GM04503 (cell line): Measurements from ENCODE around the gene ARHGEF16.

ENCODE experiments used
- DNase-seq: peaks from one replicate; pipeline ENCODE4 v3.0.0-alpha.2; 2012; ENCODE audit warnings: low read depth

ARHGEF16 gene

GRCh38 chr1:3502641-3503524 is 48.4 kb downstream of the ARHGEF16 start:
- DNase-seq: no peak

GRCh38 chr1:3503525-3503886 is 49.0 kb downstream of the ARHGEF16 start:
- DNase-seq: no peak

GRCh38 chr1:3504151-3504821 is 49.8 kb downstream of the ARHGEF16 start:
- peak; percentile 94 for DNase-seq

- no peak for DNase-seq
Observed at GRCh38 chr1:3504822-3505153, 50.3 kb downstream of the ARHGEF16 start.

- DNase-seq: no peak
Observed at GRCh38 chr1:3505161-3505560, 50.7 kb downstream of the ARHGEF16 start.

GRCh38 chr1:3506041-3506440 is 51.6 kb downstream of the ARHGEF16 start:
- no peak for DNase-seq

GRCh38 chr1:3506943-3507342 is 52.5 kb downstream of the ARHGEF16 start:
- DNase-seq: no peak

GRCh38 chr1:3507636-3508275 is 53.3 kb downstream of the ARHGEF16 start:
- no peak for DNase-seq

GRCh38 chr1:3508757-3509415 is 54.4 kb downstream of the ARHGEF16 start:
- DNase-seq: no peak

- DNase-seq: no peak
Observed at GRCh38 chr1:3509721-3510120, 55.3 kb downstream of the ARHGEF16 start.

GRCh38 chr1:3510136-3510955 is 55.9 kb downstream of the ARHGEF16 start:
- DNase-seq: no peak

- DNase-seq: no peak
Observed at GRCh38 chr1:3510956-3511250, 56.4 kb downstream of the ARHGEF16 start.

GRCh38 chr1:3511306-3511705 is 56.8 kb downstream of the ARHGEF16 start:
- DNase-seq: no peak

GRCh38 chr1:3511856-3512255 is 57.4 kb downstream of the ARHGEF16 start:
- no peak for DNase-seq

- DNase-seq: no peak
Observed at GRCh38 chr1:3514404-3514803, 59.9 kb downstream of the ARHGEF16 start.

GRCh38 chr1:3515272-3515671 is 60.8 kb downstream of the ARHGEF16 start:
- DNase-seq: no peak

GRCh38 chr1:3515774-3516480 is 61.5 kb downstream of the ARHGEF16 start:
- no peak for DNase-seq

GRCh38 chr1:3516481-3516869 is 62.0 kb downstream of the ARHGEF16 start:
- no peak for DNase-seq

GRCh38 chr1:3516911-3517675 is 62.6 kb downstream of the ARHGEF16 start:
- no peak for DNase-seq

GRCh38 chr1:3518256-3518655 is 63.8 kb downstream of the ARHGEF16 start:
- no peak for DNase-seq

GRCh38 chr1:3518756-3519155 is 64.3 kb downstream of the ARHGEF16 start:
- no peak for DNase-seq
